Hepatocyte (in vitro differentiated cells): ENCODE results near the gene DLGAP4. TPM values are rescaled to one million over a fixed set of nuclear protein-coding genes. Genes with fewer than 3 reads are reported as not detected.

Experiments
- DNase-seq: peaks from one replicate; pipeline ENCODE4 v3.0.0-alpha.2; 2016; ENCODE audit warnings: low spot score
- H2AFZ ChIP-seq: fragments of 200-600 bp; sonication (generic); 2 replicates; pipeline ENCODE4 v1.6.0; 2016; ENCODE audit warnings: antibody characterized with exemption, mild to moderate bottlenecking
- H3K27ac ChIP-seq: fragments of 200-600 bp; sonication (generic); 2 replicates; pipeline ENCODE4 v1.5.1; 2016; ENCODE audit warnings: mild to moderate bottlenecking
- H3K27me3 ChIP-seq: fragments of 200-600 bp; sonication (generic); 2 replicates; pipeline ENCODE4 v1.6.1; 2016
- H3K36me3 ChIP-seq: fragments of 200-600 bp; sonication (generic); replicated peaks from 2 replicates; pipeline ENCODE4 v1.5.1; 2016; ENCODE audit warnings: low read depth; ENCODE audit not compliant: insufficient read depth
- H3K4me1 ChIP-seq: fragments of 200-600 bp; sonication (generic); 2 replicates; pipeline ENCODE4 v1.5.1; 2016; ENCODE audit warnings: mild to moderate bottlenecking, moderate library complexity; ENCODE audit not compliant: insufficient read depth
- H3K4me2 ChIP-seq: fragments of 200-600 bp; sonication (generic); 2 replicates; pipeline ENCODE4 v1.6.0; 2016
- H3K4me3 ChIP-seq: fragments of 200-600 bp; sonication (generic); 2 replicates; pipeline ENCODE4 v1.5.1; 2016; ENCODE audit warnings: mild to moderate bottlenecking
- H3K79me2 ChIP-seq: fragments of 200-600 bp; sonication (generic); 2 replicates; pipeline ENCODE4 v1.6.0; 2017; ENCODE audit warnings: mild to moderate bottlenecking
- H3K9me2 ChIP-seq: fragments of 200-600 bp; sonication (generic); replicated peaks from 2 replicates; pipeline ENCODE4 v1.6.0; 2017; ENCODE audit warnings: mild to moderate bottlenecking; ENCODE audit not compliant: insufficient read depth
- H3K9me3 ChIP-seq: fragments of 200-600 bp; sonication (generic); 2 replicates; pipeline ENCODE4 v1.5.1; 2016; ENCODE audit warnings: low read depth, mild to moderate bottlenecking
- H4K20me1 ChIP-seq: fragments of 200-600 bp; sonication (generic); 2 replicates; pipeline ENCODE4 v1.6.0; 2016; ENCODE audit warnings: mild to moderate bottlenecking; ENCODE audit not compliant: insufficient read depth, poor library complexity, severe bottlenecking
- EZH2 ChIP-seq: fragments of 200-600 bp; sonication (generic); IDR thresholded peaks from 2 replicates; pipeline ENCODE4 v1.6.1; 2016; ENCODE audit warnings: antibody characterized with exemption, mild to moderate bottlenecking, borderline replicate concordance
- EZH2phosphoT487 ChIP-seq: fragments of 200-600 bp; sonication (generic); IDR thresholded peaks from one replicate; pipeline ENCODE4 v1.6.1; 2018; ENCODE audit warnings: antibody characterized with exemption, mild to moderate bottlenecking, low read depth, moderate library complexity; ENCODE audit not compliant: unreplicated experiment, severe bottlenecking
- WGBS: methylation state at CpG from one replicate; pipeline ENCODE4 v1.1.6; 2016; ENCODE audit warnings: low lambda C conversion rate; ENCODE audit errors: missing lambda C conversion rate; 5-methylcytosine and 5-hydroxymethylcytosine counted together
- polyA plus RNA-seq: library from polyadenylated mRNA; unstranded; fragments of >200 nt; fragmentation: Nextera tagmentation; extraction: Ambion mirVana; gene quantifications from 2 replicates; pipeline ENCODE4 v1.2.1, GENCODE V29; 2016
- total RNA-seq: library from RNA; depleted of rRNA; stranded (reverse); fragments of >200 nt; gene quantifications from 2 replicates; pipeline ENCODE4 v1.2.3, GENCODE V29; 2014
- TF ChIP-seq, protein P1 (sequence below): fragments of 200-600 bp; sonication (generic); IDR thresholded peaks from 2 replicates; pipeline ENCODE4 v1.5.1; 2016; ENCODE audit warnings: antibody characterized with exemption, mild to moderate bottlenecking; ENCODE audit not compliant: poor library complexity

DLGAP4 gene
- total and polyA plus RNA-seq, 2 experiments from 2014 or later = 16.5 to 39.4 TPM

DNA sequence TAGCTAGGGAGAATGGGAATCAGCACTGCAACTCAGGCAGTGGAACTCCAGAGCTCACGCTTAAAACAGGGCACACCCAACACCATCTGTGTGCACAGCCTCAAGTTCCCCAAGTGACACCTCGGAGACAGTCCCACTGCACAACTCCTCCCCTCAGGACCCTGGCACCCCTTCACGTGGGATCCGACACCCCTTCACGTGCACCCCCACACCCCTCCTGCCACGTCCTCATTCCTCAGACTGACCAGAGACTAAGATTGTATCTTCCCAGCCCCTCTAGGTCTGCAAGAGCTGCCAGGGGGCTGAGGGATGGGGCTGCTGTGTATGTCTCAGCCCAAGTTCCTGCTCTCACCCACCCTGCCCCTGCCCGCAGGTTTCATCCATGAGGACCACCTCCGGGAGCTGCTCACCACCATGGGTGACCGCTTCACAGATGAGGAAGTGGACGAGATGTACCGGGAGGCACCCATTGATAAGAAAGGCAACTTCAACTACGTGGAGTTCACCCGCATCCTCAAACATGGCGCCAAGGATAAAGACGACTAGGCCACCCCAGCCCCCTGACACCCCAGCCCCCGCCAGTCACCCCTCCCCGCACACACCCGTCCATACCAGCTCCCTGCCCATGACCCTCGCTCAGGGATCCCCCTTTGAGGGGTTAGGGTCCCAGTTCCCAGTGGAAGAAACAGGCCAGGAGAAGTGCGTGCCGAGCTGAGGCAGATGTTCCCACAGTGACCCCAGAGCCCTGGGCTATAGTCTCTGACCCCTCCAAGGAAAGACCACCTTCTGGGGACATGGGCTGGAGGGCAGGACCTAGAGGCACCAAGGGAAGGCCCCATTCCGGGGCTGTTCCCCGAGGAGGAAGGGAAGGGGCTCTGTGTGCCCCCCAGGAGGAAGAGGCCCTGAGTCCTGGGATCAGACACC is 242.8 kb downstream of the DLGAP4 start:
- Histone ChIP-seq H3K4me2 (no peak overlapping the region), H3K9me2 (no peaks in the 10 kb centered on the region), H4K20me1 (no peaks in the 10 kb centered on the region)

GRCh38 chr20:36549628-36549941 is 243.4 kb downstream of the DLGAP4 start:
- H3K9me2 ChIP-seq = no peaks in the 10 kb centered on the region
- H3K4me2 ChIP-seq = no peak overlapping the region
- no peak overlapping the region for H2AFZ ChIP-seq
- TF ChIP-seq EZH2 (no peak), EZH2phosphoT487 (no peak)
- TF ChIP-seq, protein P1, sequence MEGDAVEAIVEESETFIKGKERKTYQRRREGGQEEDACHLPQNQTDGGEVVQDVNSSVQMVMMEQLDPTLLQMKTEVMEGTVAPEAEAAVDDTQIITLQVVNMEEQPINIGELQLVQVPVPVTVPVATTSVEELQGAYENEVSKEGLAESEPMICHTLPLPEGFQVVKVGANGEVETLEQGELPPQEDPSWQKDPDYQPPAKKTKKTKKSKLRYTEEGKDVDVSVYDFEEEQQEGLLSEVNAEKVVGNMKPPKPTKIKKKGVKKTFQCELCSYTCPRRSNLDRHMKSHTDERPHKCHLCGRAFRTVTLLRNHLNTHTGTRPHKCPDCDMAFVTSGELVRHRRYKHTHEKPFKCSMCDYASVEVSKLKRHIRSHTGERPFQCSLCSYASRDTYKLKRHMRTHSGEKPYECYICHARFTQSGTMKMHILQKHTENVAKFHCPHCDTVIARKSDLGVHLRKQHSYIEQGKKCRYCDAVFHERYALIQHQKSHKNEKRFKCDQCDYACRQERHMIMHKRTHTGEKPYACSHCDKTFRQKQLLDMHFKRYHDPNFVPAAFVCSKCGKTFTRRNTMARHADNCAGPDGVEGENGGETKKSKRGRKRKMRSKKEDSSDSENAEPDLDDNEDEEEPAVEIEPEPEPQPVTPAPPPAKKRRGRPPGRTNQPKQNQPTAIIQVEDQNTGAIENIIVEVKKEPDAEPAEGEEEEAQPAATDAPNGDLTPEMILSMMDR = no peak
- H3K27ac ChIP-seq = no peak overlapping the region
- DNase-seq = no peak
- H4K20me1 ChIP-seq = no peaks in the 10 kb centered on the region
- H3K79me2 ChIP-seq = peaks cover 1% of the 10 kb centered on the region
- no peaks in the 10 kb centered on the region for H3K4me1 ChIP-seq
- H3K9me3 ChIP-seq = no peaks in the 10 kb centered on the region
- no peaks in the 10 kb centered on the region for H3K36me3 ChIP-seq
- 95% methylated on average over 9 of the region's 9 CpGs for WGBS
- H3K27me3 ChIP-seq = no peaks in the 10 kb centered on the region
- H3K4me3 ChIP-seq = no peak overlapping the region

More for the DNA sequence above, 242.8 kb downstream of the DLGAP4 start:
- no peaks in the 10 kb centered on the region for H3K36me3 ChIP-seq
- no peak for DNase-seq
- no peak overlapping the region for H3K27ac ChIP-seq
- no peak overlapping the region for H2AFZ ChIP-seq
- WGBS = 94% methylated on average over 20 of the region's 23 CpGs
- no peaks in the 10 kb centered on the region for H3K9me3 ChIP-seq
- peaks cover 3% of the 10 kb centered on the region for H3K79me2 ChIP-seq
- no peaks in the 10 kb centered on the region for H3K27me3 ChIP-seq
- no peak for TF ChIP-seq EZH2
- TF ChIP-seq, protein P1 = no peak
- no peak for TF ChIP-seq EZH2phosphoT487
- no peak overlapping the region for H3K4me3 ChIP-seq
- peaks cover under 1% of the 10 kb centered on the region for H3K4me1 ChIP-seq

DNA sequence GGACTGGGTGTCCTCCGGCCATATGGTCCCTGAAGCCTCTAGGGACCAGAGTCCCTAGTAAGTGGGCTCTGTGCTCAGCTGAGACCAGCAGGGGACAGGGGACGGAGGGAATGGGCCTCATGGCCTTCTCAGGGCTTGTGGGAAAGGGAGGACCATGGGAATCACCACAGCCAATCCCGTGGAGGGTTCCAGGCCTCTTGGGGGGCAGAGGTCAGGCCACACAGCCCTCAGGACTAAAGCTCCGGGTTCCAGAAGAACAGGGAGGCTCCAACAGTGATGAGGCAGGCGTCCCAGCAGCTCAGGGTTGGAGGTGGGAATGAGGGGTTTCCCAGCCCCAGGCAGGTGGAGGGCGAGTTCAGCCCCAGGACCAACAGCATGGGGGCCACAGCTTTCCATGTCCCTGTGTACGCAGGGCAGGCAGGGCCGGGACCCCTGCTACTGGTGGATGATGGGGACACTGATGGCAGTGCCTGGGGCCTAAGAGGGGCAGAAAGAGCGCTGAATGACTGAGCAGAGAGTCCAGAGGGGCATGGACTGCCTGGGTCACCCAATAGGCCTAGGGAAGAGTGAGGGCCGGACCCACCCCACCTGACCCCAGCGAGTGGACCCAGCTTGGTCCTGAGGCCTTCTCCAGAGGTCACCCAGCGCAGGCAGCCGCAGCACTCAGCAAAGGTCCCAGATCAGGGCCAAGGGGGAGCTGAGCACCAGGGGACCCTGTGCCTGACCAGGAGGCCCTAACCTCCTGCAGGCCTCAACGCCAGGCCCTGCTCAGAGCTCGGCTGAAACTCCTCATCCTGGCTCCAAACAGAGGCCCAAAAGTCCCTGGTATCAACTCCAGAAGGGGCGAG is 244.0 kb downstream of the DLGAP4 start:
- Histone ChIP-seq H3K4me2 (no peak overlapping the region), H3K27ac (no peak overlapping the region), H3K9me3 (no peaks in the 10 kb centered on the region), H3K27me3 (no peaks in the 10 kb centered on the region), H3K36me3 (no peaks in the 10 kb centered on the region), H3K79me2 (no peaks in the 10 kb centered on the region), H3K9me2 (no peaks in the 10 kb centered on the region), H2AFZ (no peak overlapping the region), H3K4me3 (no peak overlapping the region), H3K4me1 (no peaks in the 10 kb centered on the region), H4K20me1 (no peaks in the 10 kb centered on the region)
- DNase-seq = no peak
- 88% methylated on average over 16 of the region's 16 CpGs for WGBS
- TF ChIP-seq, protein P1 = no peak
- TF ChIP-seq EZH2 (no peak), EZH2phosphoT487 (no peak)
